Measurements from ENCODE around the gene ADGRA1.

- TF ChIP-seq, protein P1, sequence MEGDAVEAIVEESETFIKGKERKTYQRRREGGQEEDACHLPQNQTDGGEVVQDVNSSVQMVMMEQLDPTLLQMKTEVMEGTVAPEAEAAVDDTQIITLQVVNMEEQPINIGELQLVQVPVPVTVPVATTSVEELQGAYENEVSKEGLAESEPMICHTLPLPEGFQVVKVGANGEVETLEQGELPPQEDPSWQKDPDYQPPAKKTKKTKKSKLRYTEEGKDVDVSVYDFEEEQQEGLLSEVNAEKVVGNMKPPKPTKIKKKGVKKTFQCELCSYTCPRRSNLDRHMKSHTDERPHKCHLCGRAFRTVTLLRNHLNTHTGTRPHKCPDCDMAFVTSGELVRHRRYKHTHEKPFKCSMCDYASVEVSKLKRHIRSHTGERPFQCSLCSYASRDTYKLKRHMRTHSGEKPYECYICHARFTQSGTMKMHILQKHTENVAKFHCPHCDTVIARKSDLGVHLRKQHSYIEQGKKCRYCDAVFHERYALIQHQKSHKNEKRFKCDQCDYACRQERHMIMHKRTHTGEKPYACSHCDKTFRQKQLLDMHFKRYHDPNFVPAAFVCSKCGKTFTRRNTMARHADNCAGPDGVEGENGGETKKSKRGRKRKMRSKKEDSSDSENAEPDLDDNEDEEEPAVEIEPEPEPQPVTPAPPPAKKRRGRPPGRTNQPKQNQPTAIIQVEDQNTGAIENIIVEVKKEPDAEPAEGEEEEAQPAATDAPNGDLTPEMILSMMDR (IDR thresholded peaks at IDR 0.05; ENCODE audit: low read length), result no peak
- TF ChIP-seq EZH2 (IDR thresholded peaks at IDR 0.05; ENCODE audit: borderline replicate concordance, low read length), result no peak
Measured at GRCh38 chr10:133122171-133122935, 34.6 kb downstream of the ADGRA1 start.

Measured in OCI-LY1 (cell line).